ENCODE results near the gene ZNF765. TPM values are rescaled to one million over a fixed set of nuclear protein-coding genes. Genes with fewer than 3 reads are reported as not detected.

Gene ZNF765
- total and polyA plus RNA-seq, 9 of the 15 experiments (the other 6 are each of a cell fraction or from before 2014, with no cell fraction given), result 5.4 to 17.5 (median 9.6) TPM

- no peak for TF ChIP-seq ZNF318 (IDR thresholded peaks at IDR 0.05; ENCODE audit: borderline replicate concordance in 1 of 2, low read depth in 1 of 2)
- TF ChIP-seq EP400 (IDR thresholded peaks at IDR 0.05), result no peak
- TF ChIP-seq THAP7 (CRISPR knock-in tag; IDR thresholded peaks at IDR 0.05), result no peak
Measured at GRCh38 chr19:53374288-53374687, 20.7 kb upstream of the ZNF765 start (continued).
